ENCODE measurements around the gene GNB2.
"Not testable (repeated sequence)": the region's sequence is repeated elsewhere in the genome, so short reads cannot be mapped to it uniquely, and the experiment has no call there.

GNB2 gene

DNA sequence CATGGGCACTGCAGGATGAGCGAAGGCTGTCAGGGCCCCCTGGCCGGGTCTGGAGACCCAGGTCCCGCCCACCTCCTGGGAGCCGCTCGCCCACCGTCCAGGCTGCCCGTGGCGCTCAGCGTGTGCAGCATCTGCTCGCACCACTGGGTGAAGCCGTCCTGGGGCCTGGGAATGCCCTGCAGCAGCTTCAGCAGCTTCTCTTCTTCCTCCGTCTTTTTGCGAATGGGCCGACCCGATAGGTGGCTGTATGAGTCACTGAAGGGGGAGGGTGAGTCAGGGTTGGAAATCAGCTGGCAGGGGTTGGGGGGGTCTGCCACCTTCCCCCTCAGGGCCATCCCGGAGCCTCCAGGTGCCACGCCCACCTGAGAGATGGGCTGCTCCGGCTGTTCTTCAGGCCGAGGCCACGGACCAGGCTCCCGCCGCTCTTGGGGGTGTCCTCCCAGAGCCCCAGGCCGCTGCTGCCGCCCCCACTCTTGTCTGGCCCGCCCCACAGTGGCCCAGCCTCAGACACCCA lies 8.7 kb downstream of the GNB2 start:
- no peak for FAIRE-seq

DNA sequence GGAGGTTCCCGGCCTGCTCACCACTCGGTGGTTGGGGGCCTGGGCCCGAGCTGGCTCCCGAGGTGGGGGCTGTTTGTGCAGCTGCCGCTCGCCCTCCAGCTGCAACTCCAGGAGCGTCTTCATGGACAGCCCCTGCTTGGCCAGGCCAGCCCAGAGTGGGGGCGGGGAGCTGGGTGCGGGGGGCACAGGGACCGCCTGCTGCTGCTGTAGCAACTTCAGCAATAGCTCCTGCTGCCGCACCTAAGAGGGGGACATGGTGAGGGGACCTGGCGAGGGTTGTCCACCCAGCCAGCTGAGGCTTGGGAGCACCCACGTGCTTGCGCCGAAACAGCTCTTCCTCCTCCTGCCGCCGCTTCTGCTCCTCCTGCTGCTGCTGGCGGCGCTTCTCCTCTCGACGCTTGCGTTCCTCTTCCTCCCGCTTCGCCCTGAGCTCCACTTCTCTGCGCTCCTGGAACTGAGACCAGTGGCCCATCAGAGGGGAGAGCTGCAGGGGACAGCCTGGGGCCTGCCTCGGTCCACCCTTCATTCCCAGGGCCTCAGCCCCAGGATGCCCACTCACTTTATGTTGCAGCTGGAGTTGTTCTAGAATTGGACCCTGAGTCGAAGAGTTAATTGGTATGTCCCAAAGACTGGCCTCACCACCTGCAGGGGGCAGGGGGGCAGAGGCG lies 9.6 kb downstream of the GNB2 start:
- FAIRE-seq: no peak

DNA sequence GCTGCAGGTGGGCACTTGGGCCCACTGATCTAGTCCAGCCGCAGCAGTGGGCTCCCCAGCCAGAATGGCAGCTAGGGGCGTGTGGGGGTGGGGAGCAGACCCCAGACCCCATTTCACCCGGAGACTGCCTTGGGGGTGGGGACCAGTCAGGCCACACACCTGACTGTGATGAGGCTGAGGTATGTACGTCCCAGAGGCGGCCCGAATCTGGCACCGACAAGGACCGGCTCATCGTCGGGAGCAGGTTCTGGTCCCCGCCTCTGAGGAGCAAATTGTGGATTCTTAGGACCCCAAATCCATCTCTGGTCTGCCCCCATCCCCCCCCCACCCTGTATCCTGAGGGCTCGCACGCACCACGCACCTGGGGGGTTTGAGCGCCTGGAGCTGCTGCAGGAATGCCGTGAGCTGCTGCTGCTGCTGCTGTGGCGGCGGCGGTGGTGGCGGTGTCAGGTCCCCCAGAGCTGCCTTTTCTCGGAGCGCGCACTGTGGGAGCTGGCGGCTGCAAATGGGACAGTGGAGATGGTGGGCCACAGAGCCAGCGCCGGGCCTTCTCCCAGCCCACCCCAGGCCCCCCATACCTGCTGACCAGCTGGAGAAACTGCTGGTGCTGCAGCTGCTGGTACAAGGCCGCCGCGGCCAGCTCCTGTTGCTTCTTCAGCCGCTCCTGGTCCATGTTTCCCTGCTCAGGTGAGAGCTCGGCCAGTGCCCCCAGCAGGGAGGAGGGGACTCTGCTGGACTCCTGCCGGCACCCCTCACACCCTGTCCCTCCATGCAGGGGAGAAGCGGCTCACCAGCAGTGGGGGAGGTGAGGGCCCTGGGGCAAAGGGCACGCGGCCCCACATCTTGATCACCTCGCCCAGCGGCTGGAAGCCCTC lies 10.4 kb downstream of the GNB2 start:
- FAIRE-seq: no peak

DNA sequence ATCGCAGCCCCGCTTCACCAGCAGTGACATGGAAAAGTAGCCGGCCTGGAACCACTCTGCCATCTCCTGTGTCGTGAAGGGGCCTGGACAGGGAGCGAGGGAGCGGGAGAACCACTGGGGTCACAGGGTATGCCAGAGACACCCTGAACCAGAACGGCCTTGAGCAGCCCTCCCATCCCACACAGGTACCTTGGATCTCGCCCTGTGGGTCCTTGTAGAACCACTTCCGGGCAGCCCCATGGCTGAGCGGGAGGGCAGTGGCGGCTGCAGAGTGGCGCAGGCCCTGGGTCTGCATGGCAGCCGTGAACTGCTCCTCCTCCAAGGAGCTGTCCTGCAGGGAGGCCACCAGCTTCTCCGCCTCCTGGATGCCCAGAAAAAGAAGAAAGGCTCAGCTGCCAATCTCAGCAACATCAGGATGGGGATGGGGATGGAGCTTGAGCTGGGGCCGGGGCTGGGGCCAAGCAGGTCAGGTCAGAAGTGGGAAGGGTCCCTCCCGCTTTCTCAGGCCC lies 11.0 kb downstream of the GNB2 start:
- no peak for FAIRE-seq

DNA sequence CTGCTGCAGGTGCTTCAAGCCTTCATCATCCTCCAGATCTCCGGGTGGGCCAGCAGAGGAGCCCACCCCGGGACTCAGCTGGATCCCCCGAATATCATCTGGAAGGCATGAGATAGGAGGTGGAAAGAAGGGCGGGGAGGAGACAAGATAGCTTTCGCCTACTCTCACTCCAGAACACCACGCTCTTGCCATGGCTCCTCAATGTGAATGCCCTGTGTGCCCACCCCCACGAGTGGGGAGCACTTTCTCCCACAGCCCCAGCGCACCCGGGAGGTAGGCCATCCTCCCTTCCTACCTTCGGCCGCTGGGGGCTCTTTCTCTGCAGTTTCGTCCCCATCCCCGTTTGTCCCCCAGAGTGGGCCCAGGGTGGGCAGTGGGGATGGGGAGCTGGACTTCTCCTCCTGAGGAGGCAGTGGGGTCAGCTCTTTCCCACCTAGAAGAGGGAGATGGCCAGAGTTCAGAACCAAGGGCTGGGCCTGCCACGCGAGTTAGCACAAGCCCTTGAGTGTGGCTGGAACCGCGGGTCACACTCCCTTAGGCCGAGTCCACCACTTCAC lies 11.6 kb downstream of the GNB2 start:
- no peak for FAIRE-seq

- FAIRE-seq: no peak
Measured at GRCh38 chr7:100685631-100686145, 12.1 kb downstream of the GNB2 start.

- no peak for FAIRE-seq
Measured at GRCh38 chr7:100686201-100686821, 12.8 kb downstream of the GNB2 start.

GRCh38 chr7:100686822-100687211 lies 13.3 kb downstream of the GNB2 start:
- no peak for FAIRE-seq

GRCh38 chr7:100687261-100687660 lies 13.7 kb downstream of the GNB2 start:
- no peak for FAIRE-seq

GRCh38 chr7:100687751-100688300 lies 14.3 kb downstream of the GNB2 start:
- no peak for FAIRE-seq

GRCh38 chr7:100688326-100688860 lies 14.9 kb downstream of the GNB2 start:
- FAIRE-seq: no peak

- FAIRE-seq: no peak
Measured at GRCh38 chr7:100689230-100690135, 15.9 kb downstream of the GNB2 start.

DNA sequence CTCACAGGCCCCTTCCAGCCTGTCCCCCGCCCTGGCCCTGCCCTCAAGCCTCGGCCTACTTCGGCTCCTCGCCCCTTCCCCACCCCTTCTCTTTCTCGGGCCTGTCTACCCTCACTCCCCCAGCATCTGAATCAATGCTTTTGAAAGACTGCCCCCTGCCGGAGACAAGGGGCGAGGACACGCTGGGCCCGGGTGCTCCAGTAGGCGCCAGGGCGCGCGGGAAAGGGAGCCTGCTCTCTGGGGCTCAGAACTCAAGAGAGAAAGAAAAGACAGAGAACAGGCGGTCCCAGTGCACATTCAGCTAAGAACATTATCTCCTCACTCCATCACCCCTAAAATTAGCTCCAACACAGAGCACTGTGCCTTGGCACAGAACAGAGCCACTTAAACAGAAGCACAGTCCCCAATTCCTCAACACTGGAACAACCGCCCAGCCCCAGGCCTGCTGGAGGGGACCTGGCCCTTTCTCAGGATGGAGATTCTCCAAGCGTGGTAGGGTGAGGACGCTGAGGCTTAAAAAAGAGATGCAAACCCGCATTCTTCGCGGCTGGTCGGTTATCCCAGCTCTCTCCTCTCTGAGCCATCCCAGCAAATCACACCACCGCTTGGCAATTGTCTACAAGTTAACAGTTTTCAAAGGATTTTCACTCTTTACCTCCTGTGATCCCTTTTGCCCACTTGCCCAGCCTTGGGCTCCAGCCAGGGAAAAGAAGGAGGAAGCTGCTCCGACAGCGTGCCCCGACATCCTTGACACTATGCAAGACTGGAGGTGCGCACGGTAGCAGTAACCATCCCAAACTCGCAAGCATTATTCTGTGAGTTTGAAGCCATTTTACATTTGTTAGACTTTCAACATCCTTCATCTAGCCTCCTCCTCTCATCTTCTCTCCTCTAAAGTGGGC lies 18.4 kb downstream of the GNB2 start:
- no peak for FAIRE-seq

DNA sequence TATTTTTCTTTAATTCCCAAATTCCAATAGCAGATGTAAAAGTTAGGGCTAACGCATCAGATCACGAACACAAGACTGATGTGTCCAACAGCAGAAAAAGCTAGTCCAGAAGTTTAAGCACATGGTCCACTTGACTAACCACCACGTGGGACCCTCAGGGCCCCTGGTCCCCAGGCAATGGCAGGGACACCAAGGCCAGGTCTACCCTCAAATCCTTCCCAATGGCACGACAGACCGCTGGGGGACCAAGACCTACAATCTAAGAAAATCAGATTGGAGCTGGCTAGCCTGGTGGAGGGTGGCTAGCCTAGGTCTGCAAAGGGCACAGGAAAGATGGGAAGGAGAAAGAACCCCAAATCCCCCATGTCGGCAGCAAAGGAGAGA lies 19.0 kb downstream of the GNB2 start:
- FAIRE-seq: no peak

DNA sequence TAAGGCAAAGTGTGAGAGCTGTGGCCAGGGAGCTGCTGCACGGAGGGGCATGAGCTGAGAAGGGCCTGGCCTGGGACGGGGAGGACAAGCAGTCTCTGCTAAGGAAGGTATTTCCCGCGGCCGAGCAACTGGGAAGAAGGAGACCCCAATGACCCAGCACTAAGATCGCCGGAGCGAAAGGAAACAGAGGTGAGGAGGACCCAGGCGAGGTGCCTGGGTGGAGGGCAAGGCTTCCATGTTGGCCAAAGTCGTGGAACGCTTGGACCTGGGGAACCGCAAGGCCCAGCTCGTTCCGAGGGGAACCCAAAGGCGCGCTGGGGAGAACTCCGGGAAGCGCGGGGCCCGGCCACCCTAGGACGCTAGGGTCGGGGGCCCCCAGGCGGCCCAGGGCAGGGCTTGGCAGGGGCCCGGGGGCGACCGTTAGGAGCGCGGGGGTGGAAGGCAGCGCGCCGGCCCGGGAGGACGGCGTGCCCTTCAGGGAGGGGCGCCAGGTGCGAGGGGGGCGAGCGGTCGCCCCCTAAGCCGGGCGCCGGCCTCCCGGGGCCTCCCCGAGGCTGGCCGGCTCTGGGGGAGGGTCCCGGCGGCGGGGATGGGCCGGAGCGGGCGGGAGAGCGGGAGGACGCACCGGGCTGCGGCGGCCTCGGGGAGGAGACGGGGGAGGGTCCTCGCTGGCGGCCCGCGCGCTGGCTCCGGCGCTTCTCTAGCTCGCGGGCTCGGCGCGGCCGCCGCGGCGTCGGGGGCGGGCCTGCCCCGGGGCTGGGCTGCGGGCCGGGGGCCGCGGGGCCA lies 20.0 kb downstream of the GNB2 start:
- FAIRE-seq: no peak

DNA sequence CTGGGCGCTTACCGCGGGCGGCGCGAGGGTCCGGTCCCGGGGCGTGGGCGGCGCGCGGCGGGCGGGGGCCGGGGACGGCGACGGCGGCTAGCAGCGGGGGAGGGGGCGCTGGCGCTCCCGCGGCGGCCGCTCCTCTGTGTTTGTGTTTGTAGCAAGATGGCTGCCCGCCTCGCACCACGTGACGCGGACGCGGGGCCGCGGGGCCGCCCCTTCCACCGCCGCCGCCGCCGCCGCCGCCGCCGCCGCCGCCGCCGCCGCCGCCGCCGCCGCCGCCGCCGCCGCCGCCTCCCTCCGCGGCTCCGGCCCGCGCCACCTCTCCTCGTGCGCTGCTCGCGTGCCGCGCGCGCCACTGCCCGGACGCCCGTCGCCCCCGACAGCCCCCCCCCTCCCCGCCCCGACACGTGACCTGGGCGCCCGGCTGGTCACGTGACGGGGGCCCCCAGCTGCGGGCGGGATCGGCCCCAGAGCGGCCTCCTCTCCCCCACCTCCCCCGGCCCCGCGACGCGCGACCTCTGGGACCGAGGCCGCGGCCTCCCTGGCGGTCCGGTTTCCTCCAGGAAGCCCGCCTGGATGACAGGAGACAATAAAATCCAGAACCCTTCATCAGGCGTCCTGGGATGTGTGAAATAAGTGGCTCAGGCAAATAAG lies 20.7 kb downstream of the GNB2 start, which contains the start of gene GIGYF1:
Gene GIGYF1 (minus strand): TSS at position 153 of the 648 bp plus-strand sequence. CDS start 6,012 bp downstream, outside the sequence.
- no peak for FAIRE-seq

DNA sequence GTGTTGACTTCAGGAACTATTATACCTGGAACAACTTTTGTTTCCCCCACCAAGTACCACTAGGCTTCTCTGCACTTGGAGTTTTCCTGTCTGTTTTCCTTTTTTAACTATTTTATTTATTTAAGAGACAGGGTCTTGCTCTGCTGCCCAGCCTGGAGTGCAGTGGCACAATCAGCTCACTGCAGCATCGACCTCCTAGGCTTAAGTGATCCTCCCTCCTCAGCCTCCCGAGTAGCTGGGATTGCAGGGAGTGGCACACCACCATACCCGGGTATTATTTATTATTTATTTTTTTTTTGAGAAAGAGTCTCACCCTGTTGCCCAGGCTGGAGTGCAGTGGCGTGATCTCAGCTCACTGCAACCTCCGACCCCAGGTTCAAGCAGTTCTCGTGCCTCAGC lies 22.6 kb downstream of the GNB2 start:
- no peak for FAIRE-seq

GRCh38 chr7:100699018-100699417 lies 25.5 kb downstream of the GNB2 start:
- FAIRE-seq: no peak

- not testable (repeated sequence) for FAIRE-seq
Measured at GRCh38 chr7:100701089-100701488, 27.5 kb downstream of the GNB2 start.

Measured in islet of Langerhans (tissue), 1 donor.